K562 (cell line): ENCODE results near the gene ZBTB7A. TPM values are rescaled to one million over a fixed set of nuclear protein-coding genes. Genes with fewer than 3 reads are reported as not detected.

Experiments used
- ATAC-seq: fragments of 200-7000 bp; cut with Tn5 transposase; 3 replicates; pipeline ENCODE4 v1.9.1; 2020; ENCODE audit warnings: moderate library complexity
- BruUV-seq: library from RNA; stranded (reverse); fragments of 400-500 nt; replicated peaks from 2 replicates; lab custom pipeline; 2021; lab: Mats Ljungman, UMichigan
- CTCF ChIA-PET: fragments of 300-600 bp; formaldehyde crosslinking; extraction: SDS; loops from one replicate; lab custom pipeline; 2021; ENCODE audit warnings: low intra/inter-chr PET ratio; lab: Yijun Ruan, JAX
- POLR2A ChIA-PET: fragments of 300-600, 350-650 bp; sonication (Branson Sonifier 250); formaldehyde crosslinking; extraction: SDS; loops from one replicate; lab custom pipeline; 2021; ENCODE audit warnings: antibody characterized with exemption, inconsistent platforms; lab: Yijun Ruan, JAX
- DNase-seq, 4 experiments: peaks; one replicate each; pipeline versions ENCODE4 v3.0.0 to v3.0.0-alpha.2; 2011 to 2018; ENCODE audit warnings: low spot score in 3 of 4, mixed read lengths in 3 of 4; ENCODE audit errors: extremely low read depth in 1 of 4
- FAIRE-seq: peaks from 2 replicates; lab custom pipeline; 2011; peaks lifted over from hg19 to GRCh38; lab: Jason Lieb, UNC
- H2AFZ ChIP-seq: 2 replicates; pipeline ENCODE4 v1.6.0; 2011; ENCODE audit warnings: low read depth, low read length, control low read depth, inconsistent platforms
- H3K27ac ChIP-seq: fragments of 200-600 bp; 3 replicates; pipeline ENCODE4 v1.8.0; 2011; ENCODE audit warnings: low read depth, mild to moderate bottlenecking, control low read depth, inconsistent platforms, low read length, moderate library complexity, mixed read lengths; ENCODE audit errors: extremely low read depth
- H3K27me3 ChIP-seq, 2 experiments: fragments of 300-600 bp in 1 of 2; 2 replicates in 1 of 2; 3 replicates in 1 of 2; pipeline versions ENCODE4 v1.6.0 to v1.8.0; 2011; ENCODE audit warnings: inconsistent platforms in 2 of 2, low read length in 2 of 2, mild to moderate bottlenecking in 1 of 2, mixed read lengths in 1 of 2, moderate library complexity in 1 of 2; ENCODE audit not compliant: control insufficient read depth in 2 of 2, insufficient read depth in 2 of 2
- H3K36me3 ChIP-seq: fragments of 300-600 bp; 3 replicates; pipeline ENCODE4 v1.8.0; 2011; ENCODE audit warnings: mild to moderate bottlenecking, low read length, inconsistent platforms; ENCODE audit not compliant: control insufficient read depth, insufficient read depth
- H3K4me1 ChIP-seq, 2 experiments: fragments of 200-600 bp in 1 of 2; replicated peaks in 1 of 2; 2 replicates in 1 of 2; 3 replicates in 1 of 2; pipeline versions ENCODE4 v1.5.1 to v1.8.0; 2011; ENCODE audit warnings: inconsistent platforms in 2 of 2, low read length in 2 of 2, mild to moderate bottlenecking in 1 of 2, mixed read lengths in 1 of 2, moderate library complexity in 1 of 2; ENCODE audit not compliant: control insufficient read depth in 2 of 2, insufficient read depth in 2 of 2
- H3K4me2 ChIP-seq: 2 replicates; pipeline ENCODE4 v1.6.1; 2011; ENCODE audit warnings: low read length, control low read depth, inconsistent platforms, mixed read lengths; ENCODE audit not compliant: insufficient read depth
- H3K4me3 ChIP-seq: fragments of 200-600 bp; sonication (generic), shearing (Covaris generic); 2 replicates; pipeline ENCODE4 v1.5.1; 2016; ENCODE audit warnings: control low read depth, inconsistent platforms
- H3K79me2 ChIP-seq: fragments of 200-600 bp; 3 replicates; pipeline ENCODE4 v1.8.0; 2011; ENCODE audit warnings: low read length, inconsistent platforms; ENCODE audit not compliant: control insufficient read depth, insufficient read depth
- H3K9ac ChIP-seq, 2 experiments: 2 replicates each; pipeline versions ENCODE4 v1.6.0 to v1.6.1; 2011; ENCODE audit warnings: low read depth in 2 of 2, low read length in 2 of 2, control low read depth in 1 of 2, inconsistent platforms in 1 of 2, mild to moderate bottlenecking in 1 of 2, mixed read lengths in 1 of 2; ENCODE audit not compliant: insufficient read depth in 1 of 2
- H3K9me1 ChIP-seq: one replicate; pipeline ENCODE4 v1.6.0; 2011; ENCODE audit warnings: inconsistent platforms, mild to moderate bottlenecking, low read length, moderate library complexity; ENCODE audit not compliant: control insufficient read depth, insufficient read depth
- H3K9me3 ChIP-seq: replicated peaks from 2 replicates; pipeline ENCODE4 v1.5.1; 2011; ENCODE audit warnings: low read depth, low read length, inconsistent platforms; ENCODE audit not compliant: control insufficient read depth, insufficient read depth
- H4K20me1 ChIP-seq: replicated peaks from 2 replicates; pipeline ENCODE4 v1.6.1; 2011; ENCODE audit warnings: low read length, inconsistent platforms, mixed read lengths; ENCODE audit not compliant: control insufficient read depth, insufficient read depth
- CCNT2 ChIP-seq: IDR thresholded peaks from 2 replicates; pipeline ENCODE4 v1.6.1; 2011; ENCODE audit warnings: borderline replicate concordance, low read depth, mild to moderate bottlenecking, moderate library complexity, mixed read lengths, low read length; ENCODE audit not compliant: insufficient read length; ENCODE audit errors: extremely low read depth
- CGGBP1 ChIP-seq: fragments of 250-450 bp; sonication (Bioruptor Pico); IDR thresholded peaks from 2 replicates; pipeline ENCODE4 v1.9.0; 2021; ENCODE audit warnings: mild to moderate bottlenecking
- DEAF1 ChIP-seq: fragments of 450-650 bp; formaldehyde crosslinking; IDR thresholded peaks from 2 replicates; pipeline ENCODE4 v1.4.0; 2020; ENCODE audit warnings: mild to moderate bottlenecking, moderate library complexity
- LARP7 ChIP-seq: fragments of 450-650 bp; IDR thresholded peaks from 2 replicates; pipeline ENCODE4 v1.6.1; 2016
- MEIS2 ChIP-seq: fragments of 450-650 bp; IDR thresholded peaks from 2 replicates; pipeline ENCODE4 v1.6.1; 2014; ENCODE audit warnings: mild to moderate bottlenecking; ENCODE audit not compliant: partially characterized antibody
- NFIC ChIP-seq: fragments of 450-650 bp; IDR thresholded peaks from 2 replicates; pipeline ENCODE4 v1.6.1; 2017; ENCODE audit warnings: mild to moderate bottlenecking, inconsistent platforms
- NR1H2 ChIP-seq: sonication (generic); formaldehyde crosslinking; IDR thresholded peaks from 2 replicates; pipeline ENCODE4 v1.4.0; 2020; ENCODE audit warnings: mild to moderate bottlenecking, missing genetic modification reagents
- POLR3A ChIP-seq: IDR thresholded peaks from 2 replicates; pipeline ENCODE4 v1.6.1; 2011; ENCODE audit warnings: borderline replicate concordance, mild to moderate bottlenecking, moderate library complexity; ENCODE audit not compliant: insufficient read length, insufficient read depth; ENCODE audit errors: extremely low read depth
- SMAD3 ChIP-seq: fragments of 450-650 bp; formaldehyde crosslinking; conservative IDR thresholded peaks from 2 replicates; pipeline ENCODE4 v1.4.0; 2020; ENCODE audit warnings: mild to moderate bottlenecking
- ZKSCAN3 ChIP-seq: fragments of 250-450 bp; sonication (Bioruptor Pico); IDR thresholded peaks from 2 replicates; pipeline ENCODE4 v1.4.0; 2020
- ZNF121 ChIP-seq: sonication (generic); formaldehyde crosslinking; conservative IDR thresholded peaks from 2 replicates; pipeline ENCODE4 v1.8.0; 2022; ENCODE audit warnings: missing genetic modification reagents
- ZNF146 ChIP-seq: IDR thresholded peaks from one replicate; pipeline ENCODE4 v1.6.1; 2018; ENCODE audit warnings: missing compliant biosample characterization; ENCODE audit not compliant: unreplicated experiment
- ZNF395 ChIP-seq: fragments of 200-800 bp; sonication (Bioruptor generic); IDR thresholded peaks from 2 replicates; pipeline ENCODE4 v1.6.1; 2017; ENCODE audit warnings: missing genetic modification characterization, missing compliant biosample characterization
- ZNF445 ChIP-seq: fragments of 250-450 bp; sonication (Bioruptor Pico); IDR thresholded peaks from 2 replicates; pipeline ENCODE4 v1.4.0; 2020; ENCODE audit warnings: low read depth, mild to moderate bottlenecking, moderate library complexity
- WGBS: fragments of 100-300 bp; shearing (Covaris generic); methylation state at CpG from one replicate; pipeline ENCODE4 v1.1.6; 2016; ENCODE audit warnings: low coverage, mixed read lengths; ENCODE audit not compliant: insufficient coverage; ENCODE audit errors: missing lambda C conversion rate; 5-methylcytosine and 5-hydroxymethylcytosine counted together
- in situ Hi-C: fragments of 300-500 bp; cut with MboI; formaldehyde crosslinking; loops from 4 replicates; pipeline ENCODE4 v1.15.0; 2018; ENCODE audit warnings: inconsistent platforms, mixed read lengths
- intact Hi-C: fragments of 100-400 bp; cut with micrococcal nuclease; formaldehyde crosslinking; loops from 2 replicates; pipeline ENCODE4 v1.14.2; 2022
- polyA plus RNA-seq, 8 experiments: library from polyadenylated mRNA; depleted of rRNA in 4 of 8; stranded (reverse) in 5 of 8; unstranded in 3 of 8; fragments of >200 nt; fragmentation: Nextera tagmentation in 2 of 8; fragmentation: Illumina TruSeq in 1 of 8; extraction: Ambion mirVana in 2 of 8; extraction: Trizol in 1 of 8; gene quantifications; 2 replicates each; pipeline versions ENCODE4 v1.2.1 to v1.2.3, GENCODE V29; 2011 to 2014; ENCODE audit warnings: inconsistent platforms in 1 of 8, missing spikeins in 1 of 8
- total RNA-seq, 7 experiments: library from RNA; depleted of rRNA in 6 of 7; stranded (reverse); fragments of >200 nt in 6 of 7; fragmentation: Illumina TruSeq in 2 of 7; extraction: Trizol in 2 of 7; gene quantifications; 2 replicates each; pipeline versions ENCODE4 v1.2.1 to v1.2.3, GENCODE V29; 2011 to 2021; ENCODE audit warnings: low replicate concordance in 1 of 7
- TF ChIP-seq, protein P1 (sequence below): fragments of 450-650 bp; IDR thresholded peaks from 2 replicates; pipeline ENCODE4 v1.6.1; 2016

Gene ZBTB7A
- total and polyA plus RNA-seq, 9 of the 15 experiments (the other 6 are each of a cell fraction or from before 2014, with no cell fraction given): 0.11 to 34.0 (median 4.6) TPM

- WGBS: 95% methylated on average over 17 of the region's 20 CpGs
- no peak for FAIRE-seq
- CTCF ChIA-PET: no interaction called here
- POLR2A ChIA-PET: no interaction called here
- Histone ChIP-seq H4K20me1 (peaks cover 36% of the 10 kb centered on the region), H3K36me3 (peaks cover 68% of the 10 kb centered on the region; the same call in 1 of the 3 replicates), H3K4me3 (no peak overlapping the region), H3K79me2 (peaks cover 42% of the 10 kb centered on the region), H3K27ac (no peak overlapping the region), H3K4me2 (no peak overlapping the region), H3K9ac (peak overlapping the region in 1 of 2 experiments; percentile 75; a peak in 1 of 4 replicates), H3K9me3 (no peaks in the 10 kb centered on the region), H2AFZ (no peak overlapping the region), H3K4me1 (peaks cover 2 to 80% of the 10 kb centered on the region in 2 experiments; a peak in 4 of 5 replicates), H3K27me3 (no peaks in the 10 kb centered on the region), H3K9me1 (no peaks in the 10 kb centered on the region)
- no TSS peak for BruUV-seq
- ATAC-seq: no peak
- TF ChIP-seq MEIS2: no peak
- TF ChIP-seq ZNF395 (CRISPR knock-in tag): no peak
- TF ChIP-seq CCNT2: no peak
- TF ChIP-seq, protein P1, sequence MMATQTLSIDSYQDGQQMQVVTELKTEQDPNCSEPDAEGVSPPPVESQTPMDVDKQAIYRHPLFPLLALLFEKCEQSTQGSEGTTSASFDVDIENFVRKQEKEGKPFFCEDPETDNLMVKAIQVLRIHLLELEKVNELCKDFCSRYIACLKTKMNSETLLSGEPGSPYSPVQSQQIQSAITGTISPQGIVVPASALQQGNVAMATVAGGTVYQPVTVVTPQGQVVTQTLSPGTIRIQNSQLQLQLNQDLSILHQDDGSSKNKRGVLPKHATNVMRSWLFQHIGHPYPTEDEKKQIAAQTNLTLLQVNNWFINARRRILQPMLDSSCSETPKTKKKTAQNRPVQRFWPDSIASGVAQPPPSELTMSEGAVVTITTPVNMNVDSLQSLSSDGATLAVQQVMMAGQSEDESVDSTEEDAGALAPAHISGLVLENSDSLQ: no peak
- no peak for TF ChIP-seq NFIC
- TF ChIP-seq ZNF146: no peak
- TF ChIP-seq NR1H2 (CRISPR knock-in tag): no peak
- TF ChIP-seq ZNF445: no peak
- TF ChIP-seq DEAF1 (CRISPR knock-in tag): no peak
- TF ChIP-seq CGGBP1: no peak
- no peak for TF ChIP-seq LARP7
- no peak for TF ChIP-seq ZKSCAN3 (CRISPR knock-in tag)
- TF ChIP-seq ZNF121 (CRISPR knock-in tag): no peak
- no peak for TF ChIP-seq SMAD3 (CRISPR knock-in tag)
- no peak for TF ChIP-seq POLR3A
- DNase-seq: no peak
- intact Hi-C loops (no loop called here), in situ Hi-C loops (no loop called here)
Measured at GRCh38 chr19:4013886-4014540, 52.7 kb downstream of the ZBTB7A start.
